Thyroid gland (tissue), 4 donors: ENCODE data around the gene UBXN4. TPM values are rescaled to one million over a fixed set of nuclear protein-coding genes. Genes with fewer than 3 reads are reported as not detected.
A peak's percentile ranks its signal among the peaks of the same experiment; 100 is the strongest.
"Not testable (repeated sequence)": the region's sequence is repeated elsewhere in the genome, so short reads cannot be mapped to it uniquely, and the experiment has no call there.

ENCODE experiments used
- DNase-seq, 2 donors: peaks; one replicate each; pipeline ENCODE4 v3.0.0-alpha.2; 2019
- H3K27ac ChIP-seq, 3 donors: fragments of 200-600 bp; sonication (generic); 1 replicate in 2 of 3; 2 replicates in 1 of 3; pipeline ENCODE4 v1.5.1; 2016 to 2019; ENCODE audit warnings: mild to moderate bottlenecking in 1 of 3, moderate library complexity in 1 of 3
- H3K27me3 ChIP-seq: fragments of 200-600 bp; sonication (generic); one replicate; pipeline ENCODE4 v1.5.1; 2019
- H3K36me3 ChIP-seq, 2 donors: fragments of 200-600 bp; sonication (generic); one replicate each; pipeline ENCODE4 v1.5.1; 2016 to 2019
- H3K4me1 ChIP-seq, 2 donors: fragments of 200-600 bp; sonication (generic); one replicate each; pipeline ENCODE4 v1.5.1; 2017 to 2019
- H3K4me3 ChIP-seq, 3 donors: fragments of 200-600 bp; sonication (generic); replicated peaks in 1 of 3; 1 replicate in 2 of 3; 2 replicates in 1 of 3; pipeline ENCODE4 v1.5.1; 2016; ENCODE audit warnings: mild to moderate bottlenecking in 1 of 3
- H3K9me3 ChIP-seq: fragments of 200-600 bp; sonication (generic); one replicate; pipeline ENCODE4 v1.5.1; 2017
- CTCF ChIP-seq, 6 experiments: fragments of 200-600 bp in 3 of 6; fragments of 450-650 bp in 3 of 6; sonication (generic) in 3 of 6; IDR thresholded peaks; one replicate each; pipeline ENCODE4 v1.5.1; 2016 to 2019; ENCODE audit warnings: antibody characterized with exemption in 6 of 6, mild to moderate bottlenecking in 2 of 6, inconsistent platforms in 1 of 6, moderate library complexity in 1 of 6
- POLR2A ChIP-seq, 2 donors: fragments of 450-650 bp; IDR thresholded peaks; one replicate each; pipeline ENCODE4 v1.6.1; 2017; ENCODE audit warnings: antibody characterized with exemption in 2 of 2, mild to moderate bottlenecking in 2 of 2, moderate library complexity in 1 of 2
- WGBS, 2 donors: methylation state at CpG; one replicate each; pipeline ENCODE4 v1.1.5; 2017; 5-methylcytosine and 5-hydroxymethylcytosine counted together
- intact Hi-C: fragments of 100-400 bp; cut with DNase I; formaldehyde crosslinking; loops from one replicate; pipeline ENCODE4 v1.15.1; 2023
- total RNA-seq, 4 donors: library from RNA; depleted of rRNA; stranded (reverse); fragments of >200 nt; gene quantifications; one replicate each; pipeline ENCODE4 v1.2.3, GENCODE V29; 2016

The UBXN4 gene
- total RNA-seq, result 100 to 1,000 TPM in 2 of 4 donors, 10 to 100 TPM in 2; 83.6 to 134 (median 98.6) TPM

GRCh38 chr2:135741395-135742324 lies at the start of gene UBXN4:
Gene UBXN4, plus strand, starts transcription at chr2:135741855. Its CDS starts 75 bp downstream, at chr2:135741930.
- H3K4me3 ChIP-seq, result peak within 1 kb of the TSS; percentile 38 to 94 (median 72)
- peaks cover 11 to 19% of the 10 kb centered on the region in 2 donors for H3K4me1 ChIP-seq
- TF ChIP-seq POLR2A (IDR thresholded peaks at IDR 0.05), result peak; percentile 44 to 94
- peak in 1 of 6 experiments; percentile 27 for TF ChIP-seq CTCF (IDR thresholded peaks at IDR 0.05)
- no peaks in the 10 kb centered on the region for H3K27me3 ChIP-seq
- H3K27ac ChIP-seq, result peak within 1 kb of the TSS; percentile 98 to 100 (median 99)
- no peaks in the 10 kb centered on the region for H3K9me3 ChIP-seq
- WGBS, 2 donors, result 1% methylated on average over 37 to 50 of the region's 93 CpGs
- no peaks in the 10 kb centered on the region for H3K36me3 ChIP-seq
- intact Hi-C loops, result no loop called here
- DNase-seq, result peak; percentile 97 to 98

GRCh38 chr2:135694711-135695110 lies 46.9 kb upstream of the UBXN4 start:
- no peak for TF ChIP-seq CTCF (IDR thresholded peaks at IDR 0.05)
- TF ChIP-seq POLR2A (IDR thresholded peaks at IDR 0.05), result no peak
- Histone ChIP-seq H3K36me3 (no peaks in the 10 kb centered on the region), H3K4me1 (peaks cover 10 to 12% of the 10 kb centered on the region in 2 donors), H3K27me3 (no peaks in the 10 kb centered on the region), H3K27ac (no peak overlapping the region), H3K4me3 (no peak overlapping the region), H3K9me3 (no peaks in the 10 kb centered on the region)
- intact Hi-C loops, result no loop called here
- WGBS, 2 donors, result 57 to 70% methylated on average over 2 of the region's 2 CpGs
- no peak for DNase-seq

- Histone ChIP-seq H3K27me3 (no peaks in the 10 kb centered on the region), H3K4me1 (peaks cover 10 to 12% of the 10 kb centered on the region in 2 donors), H3K9me3 (no peaks in the 10 kb centered on the region), H3K4me3 (no peak overlapping the region), H3K27ac (no peak overlapping the region), H3K36me3 (no peaks in the 10 kb centered on the region)
- intact Hi-C loops, result no loop called here
- no peak for TF ChIP-seq POLR2A (IDR thresholded peaks at IDR 0.05)
- TF ChIP-seq CTCF (IDR thresholded peaks at IDR 0.05), result no peak
- WGBS, 2 donors, result 94 to 96% methylated on average over 2 of the region's 2 CpGs
- DNase-seq, result no peak
Observed at GRCh38 chr2:135698838-135699237, 42.8 kb upstream of the UBXN4 start.

GRCh38 chr2:135701442-135701841 lies 40.2 kb upstream of the UBXN4 start:
- H3K27me3 ChIP-seq, result no peaks in the 10 kb centered on the region
- H3K4me3 ChIP-seq, result no peak overlapping the region
- TF ChIP-seq POLR2A (IDR thresholded peaks at IDR 0.05), result no peak
- TF ChIP-seq CTCF (IDR thresholded peaks at IDR 0.05), result no peak
- H3K9me3 ChIP-seq, result no peaks in the 10 kb centered on the region
- no peak overlapping the region for H3K27ac ChIP-seq
- intact Hi-C loops, result no loop called here
- no peaks in the 10 kb centered on the region for H3K36me3 ChIP-seq
- WGBS, 2 donors, result 89 to 94% methylated on average over 2 of the region's 2 CpGs
- H3K4me1 ChIP-seq, result no peaks in the 10 kb centered on the region
- DNase-seq, result no peak

GRCh38 chr2:135703300-135703699 lies 38.4 kb upstream of the UBXN4 start:
- intact Hi-C loops, result no loop called here
- TF ChIP-seq CTCF (IDR thresholded peaks at IDR 0.05) (no peak), POLR2A (IDR thresholded peaks at IDR 0.05) (no peak)

GRCh38 chr2:135704075-135704474 lies 37.6 kb upstream of the UBXN4 start:
- 95 to 96% methylated on average over 5 of the region's 5 CpGs for WGBS, 2 donors
- H3K27ac ChIP-seq, H3K9me3 ChIP-seq, H3K4me3 ChIP-seq, DNase-seq, H3K27me3 ChIP-seq, intact Hi-C loops, H3K4me1 ChIP-seq, H3K36me3 ChIP-seq: not testable (repeated sequence)

More at GRCh38 chr2:135703300-135703699, 38.4 kb upstream of the UBXN4 start:
- WGBS, 2 donors, result 6 to 25% methylated on average over 1 of the region's 1 CpG
- H3K4me3 ChIP-seq, result no peak overlapping the region
- no peaks in the 10 kb centered on the region for H3K36me3 ChIP-seq
- no peaks in the 10 kb centered on the region for H3K27me3 ChIP-seq
- H3K9me3 ChIP-seq, result no peaks in the 10 kb centered on the region
- DNase-seq, result no peak
- H3K4me1 ChIP-seq, result no peaks in the 10 kb centered on the region
- H3K27ac ChIP-seq, result no peak overlapping the region
